SU-DHL-6 (cell line): ENCODE data around the gene SDK1.

Source experiments
- EZH2phosphoT487 ChIP-seq: fragments of 200-600 bp; sonication (generic), shearing (Covaris generic); conservative IDR thresholded peaks from 2 replicates; pipeline ENCODE4 v1.6.1; 2018; ENCODE audit warnings: mild to moderate bottlenecking, antibody characterized with exemption, low read length, moderate library complexity, mixed read lengths
- TF ChIP-seq, protein P1 (sequence below): fragments of 200-600 bp; sonication (generic); IDR thresholded peaks from one replicate; pipeline ENCODE4 v1.5.1; 2017; ENCODE audit warnings: antibody characterized with exemption, mild to moderate bottlenecking, low read length, moderate library complexity; ENCODE audit not compliant: insufficient read depth, poor library complexity, severe bottlenecking

DNA sequence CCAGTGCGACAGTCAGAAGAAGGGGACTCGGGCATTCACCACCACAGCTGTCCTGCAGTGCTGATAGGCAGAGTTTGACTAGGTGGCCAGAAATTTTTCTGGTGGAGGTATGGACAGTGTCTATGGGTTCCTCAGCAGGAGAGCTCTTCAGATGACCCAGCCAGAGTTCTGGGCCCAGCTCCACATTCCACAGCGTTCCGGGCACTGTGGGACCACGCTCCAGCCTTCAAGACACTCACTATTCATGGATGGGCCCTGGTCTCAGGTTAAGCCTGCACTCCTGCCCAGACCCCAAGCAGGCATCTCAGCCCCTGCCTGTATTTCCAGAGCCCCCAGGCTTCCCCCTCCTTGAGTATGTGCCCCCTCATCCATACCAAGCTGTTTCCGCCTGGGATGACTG lies 884.1 kb downstream of the SDK1 start:
- TF ChIP-seq, protein P1, sequence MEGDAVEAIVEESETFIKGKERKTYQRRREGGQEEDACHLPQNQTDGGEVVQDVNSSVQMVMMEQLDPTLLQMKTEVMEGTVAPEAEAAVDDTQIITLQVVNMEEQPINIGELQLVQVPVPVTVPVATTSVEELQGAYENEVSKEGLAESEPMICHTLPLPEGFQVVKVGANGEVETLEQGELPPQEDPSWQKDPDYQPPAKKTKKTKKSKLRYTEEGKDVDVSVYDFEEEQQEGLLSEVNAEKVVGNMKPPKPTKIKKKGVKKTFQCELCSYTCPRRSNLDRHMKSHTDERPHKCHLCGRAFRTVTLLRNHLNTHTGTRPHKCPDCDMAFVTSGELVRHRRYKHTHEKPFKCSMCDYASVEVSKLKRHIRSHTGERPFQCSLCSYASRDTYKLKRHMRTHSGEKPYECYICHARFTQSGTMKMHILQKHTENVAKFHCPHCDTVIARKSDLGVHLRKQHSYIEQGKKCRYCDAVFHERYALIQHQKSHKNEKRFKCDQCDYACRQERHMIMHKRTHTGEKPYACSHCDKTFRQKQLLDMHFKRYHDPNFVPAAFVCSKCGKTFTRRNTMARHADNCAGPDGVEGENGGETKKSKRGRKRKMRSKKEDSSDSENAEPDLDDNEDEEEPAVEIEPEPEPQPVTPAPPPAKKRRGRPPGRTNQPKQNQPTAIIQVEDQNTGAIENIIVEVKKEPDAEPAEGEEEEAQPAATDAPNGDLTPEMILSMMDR, result no peak
- no peak for TF ChIP-seq EZH2phosphoT487
